ENCODE data around the gene ADGRF4. TPM values are rescaled to one million over a fixed set of nuclear protein-coding genes. Genes with fewer than 3 reads are reported as not detected.

The ADGRF4 gene
- total and polyA plus RNA-seq, 4 donors = 0.10 to 0.48 (median 0.22) TPM

GRCh38 chr6:47681201-47681990 is 17.0 kb upstream of the ADGRF4 start:
- no peak for TF ChIP-seq CTCF (IDR thresholded peaks at IDR 0.05; ENCODE audit: control extremely low read depth, extremely low read depth)
- H3K36me3 ChIP-seq (ENCODE audit: control insufficient read depth in 4 of 4, insufficient read depth in 4 of 4, low read length in 4 of 4) = no peaks in the 10 kb centered on the region
- H3K4me1 ChIP-seq (ENCODE audit: control insufficient read depth in 5 of 5, insufficient read depth in 5 of 5, low read length in 5 of 5) = peaks cover 0 to 11% (median 5%) of the 10 kb centered on the region in 5 donors
- no peak overlapping the region for H3K9ac ChIP-seq (ENCODE audit: insufficient read depth in 1 of 2, low read length in 2 of 2)
- peak in 2 of 3 donors; percentile 27 to 60 for DNase-seq
- no peak for ATAC-seq (ENCODE audit: insufficient read depth, low FRiP score)
- H3K4me3 ChIP-seq = no peak overlapping the region
- H3K27me3 ChIP-seq (ENCODE audit: control insufficient read depth in 3 of 3, insufficient read depth in 3 of 3, low read length in 2 of 3) = no peaks in the 10 kb centered on the region
- H3K27ac ChIP-seq (ENCODE audit: low read depth in 1 of 2, low read length in 1 of 2) = no peak overlapping the region
- H3K9me3 ChIP-seq (ENCODE audit: control insufficient read depth in 4 of 4, insufficient read depth in 3 of 4, low read length in 3 of 4) = peaks cover 0 to 2% (median 0%) of the 10 kb centered on the region in 4 donors
- WGBS, 2 donors = 86 to 93% methylated on average over 1 of the region's 1 CpG

GRCh38 chr6:47686411-47686810 is 12.0 kb upstream of the ADGRF4 start:
- H3K27ac ChIP-seq (ENCODE audit: low read depth in 1 of 2, low read length in 1 of 2) = no peak overlapping the region
- TF ChIP-seq CTCF (IDR thresholded peaks at IDR 0.05; ENCODE audit: control extremely low read depth, extremely low read depth) = no peak
- H3K4me3 ChIP-seq = no peak overlapping the region
- DNase-seq (peak; percentile 33 to 81 (median 63)), ATAC-seq (ENCODE audit: insufficient read depth, low FRiP score) (no peak)
- no peaks in the 10 kb centered on the region for H3K27me3 ChIP-seq (ENCODE audit: control insufficient read depth in 3 of 3, insufficient read depth in 3 of 3, low read length in 2 of 3)
- no peaks in the 10 kb centered on the region for H3K36me3 ChIP-seq (ENCODE audit: control insufficient read depth in 4 of 4, insufficient read depth in 4 of 4, low read length in 4 of 4)
- peaks cover 0 to 11% (median 5%) of the 10 kb centered on the region in 5 donors for H3K4me1 ChIP-seq (ENCODE audit: control insufficient read depth in 5 of 5, insufficient read depth in 5 of 5, low read length in 5 of 5)
- no peak overlapping the region for H3K9ac ChIP-seq (ENCODE audit: insufficient read depth in 1 of 2, low read length in 2 of 2)
- peaks cover 0 to 2% (median 0%) of the 10 kb centered on the region in 4 donors for H3K9me3 ChIP-seq (ENCODE audit: control insufficient read depth in 4 of 4, insufficient read depth in 3 of 4, low read length in 3 of 4)
- 52 to 87% methylated on average over 1 of the region's 1 CpG for WGBS, 2 donors

GRCh38 chr6:47687432-47687831 is 10.9 kb upstream of the ADGRF4 start:
- no peak overlapping the region for H3K27ac ChIP-seq (ENCODE audit: low read depth in 1 of 2, low read length in 1 of 2)
- H3K9ac ChIP-seq (ENCODE audit: insufficient read depth in 1 of 2, low read length in 2 of 2) = no peak overlapping the region
- DNase-seq (no peak), ATAC-seq (ENCODE audit: insufficient read depth, low FRiP score) (no peak)
- H3K27me3 ChIP-seq (ENCODE audit: control insufficient read depth in 3 of 3, insufficient read depth in 3 of 3, low read length in 2 of 3) = no peaks in the 10 kb centered on the region
- H3K4me3 ChIP-seq = no peak overlapping the region
- WGBS, 2 donors = 83 to 96% methylated on average over 2 of the region's 2 CpGs
- H3K9me3 ChIP-seq (ENCODE audit: control insufficient read depth in 4 of 4, insufficient read depth in 3 of 4, low read length in 3 of 4) = no peaks in the 10 kb centered on the region
- TF ChIP-seq CTCF (IDR thresholded peaks at IDR 0.05; ENCODE audit: control extremely low read depth, extremely low read depth) = no peak
- peaks cover 0 to 11% (median 5%) of the 10 kb centered on the region in 5 donors for H3K4me1 ChIP-seq (ENCODE audit: control insufficient read depth in 5 of 5, insufficient read depth in 5 of 5, low read length in 5 of 5)
- no peaks in the 10 kb centered on the region for H3K36me3 ChIP-seq (ENCODE audit: control insufficient read depth in 4 of 4, insufficient read depth in 4 of 4, low read length in 4 of 4)

All from lung (tissue), 12 donors.